ENCODE data around the gene RAB11FIP2. TPM values are rescaled to one million over a fixed set of nuclear protein-coding genes. Genes with fewer than 3 reads are reported as not detected.

RAB11FIP2 gene
- total RNA-seq, 1 donor = 35.5 TPM

DNA sequence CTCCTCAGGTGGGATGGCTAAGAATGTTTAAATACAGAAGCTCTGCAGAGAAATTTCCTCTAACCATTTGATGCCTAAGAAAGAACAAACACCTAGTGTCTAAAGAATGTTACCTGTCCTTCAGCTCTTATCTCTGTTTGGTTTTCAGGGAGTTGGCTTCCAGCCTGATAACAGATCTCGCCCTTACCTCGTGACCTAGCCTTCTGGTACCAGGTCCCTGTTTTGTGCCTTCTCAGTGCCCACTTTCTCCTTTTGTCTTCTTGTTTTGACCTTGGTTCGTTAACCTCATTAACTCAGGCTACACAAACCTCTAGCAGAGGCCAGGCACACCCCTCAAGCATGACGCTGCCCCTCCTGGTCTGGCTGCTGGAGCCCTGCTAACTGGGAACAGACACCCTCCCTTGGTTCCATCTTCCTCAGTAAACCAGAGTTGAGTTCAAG, 16.1 kb upstream of the RAB11FIP2 start:
- TF ChIP-seq CTCF (IDR thresholded peaks at IDR 0.05; ENCODE audit: insufficient read depth, low read length) = no peak
- no peak for DNase-seq (ENCODE audit: low read depth)
- no peak overlapping the region for H3K4me3 ChIP-seq (ENCODE audit: low read depth, low read length)

- TF ChIP-seq CTCF (IDR thresholded peaks at IDR 0.05; ENCODE audit: insufficient read depth, low read length) = no peak
- DNase-seq (ENCODE audit: low read depth) = no peak
- no peak overlapping the region for H3K4me3 ChIP-seq (ENCODE audit: low read depth, low read length)
Measured at GRCh38 chr10:118058371-118058770, 11.6 kb upstream of the RAB11FIP2 start.

DNA sequence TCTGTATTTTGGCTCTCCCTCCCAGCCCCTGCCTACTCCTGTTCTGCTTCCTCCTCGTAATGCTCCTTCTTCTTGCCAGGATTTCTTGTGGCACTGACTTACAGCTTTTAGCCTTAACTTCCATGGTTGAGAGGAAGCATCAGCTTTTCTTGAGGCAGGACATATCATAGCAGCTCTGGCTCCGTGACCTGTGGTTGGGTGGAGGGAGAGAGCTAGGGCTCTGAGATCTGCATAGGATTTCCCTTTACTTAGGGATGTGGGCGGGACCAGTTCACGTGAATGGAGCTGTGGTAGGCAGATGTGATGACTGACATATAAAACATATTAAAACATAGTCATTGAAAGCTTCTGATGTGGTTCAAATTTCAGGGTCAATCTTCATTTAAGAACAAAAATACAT, 10.6 kb upstream of the RAB11FIP2 start:
- no peak for TF ChIP-seq CTCF (IDR thresholded peaks at IDR 0.05; ENCODE audit: insufficient read depth, low read length)
- H3K4me3 ChIP-seq (ENCODE audit: low read depth, low read length) = no peak overlapping the region
- no peak for DNase-seq (ENCODE audit: low read depth)

- no peak for DNase-seq (ENCODE audit: low read depth)
- no peak overlapping the region for H3K4me3 ChIP-seq (ENCODE audit: low read depth, low read length)
- TF ChIP-seq CTCF (IDR thresholded peaks at IDR 0.05; ENCODE audit: insufficient read depth, low read length) = no peak
Measured at GRCh38 chr10:118054383-118054782, 7.6 kb upstream of the RAB11FIP2 start.

GRCh38 chr10:118052816-118053215, 6.1 kb upstream of the RAB11FIP2 start:
- H3K4me3 ChIP-seq (ENCODE audit: low read depth, low read length) = no peak overlapping the region
- DNase-seq (ENCODE audit: low read depth) = no peak
- no peak for TF ChIP-seq CTCF (IDR thresholded peaks at IDR 0.05; ENCODE audit: insufficient read depth, low read length)

- DNase-seq (ENCODE audit: low read depth) = no peak
- no peak for TF ChIP-seq CTCF (IDR thresholded peaks at IDR 0.05; ENCODE audit: insufficient read depth, low read length)
- no peak overlapping the region for H3K4me3 ChIP-seq (ENCODE audit: low read depth, low read length)
Measured at GRCh38 chr10:118047880-118048279, 1.1 kb upstream of the RAB11FIP2 start.

DNA sequence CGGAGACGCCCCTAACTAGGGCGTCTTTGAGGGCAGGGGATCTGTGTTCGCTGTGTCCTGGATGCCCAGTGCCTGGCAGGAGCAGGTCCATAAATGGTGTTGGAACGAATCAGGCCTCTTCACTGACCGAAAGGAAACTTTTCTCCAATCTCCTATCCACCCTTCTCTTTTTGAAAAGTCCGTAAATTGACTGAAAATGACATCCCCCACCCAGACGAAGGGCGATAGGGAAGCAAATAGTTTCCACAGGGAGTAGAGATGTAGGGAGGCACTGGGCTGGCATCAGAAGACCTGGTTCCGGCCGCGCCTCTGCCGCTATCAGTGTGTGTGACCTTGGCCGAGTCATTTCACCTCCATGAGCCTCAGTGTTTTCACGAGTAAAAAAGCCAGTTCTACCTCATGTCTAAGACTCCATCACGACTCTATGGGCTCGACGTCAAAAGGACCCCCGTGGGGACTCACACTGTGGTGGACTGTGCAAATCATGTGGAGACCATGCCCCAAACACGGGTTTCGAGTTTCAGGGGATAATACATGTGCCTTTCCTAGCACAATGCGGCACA, 497 bp upstream of the RAB11FIP2 start:
- DNase-seq (ENCODE audit: low read depth) = no peak
- H3K4me3 ChIP-seq (ENCODE audit: low read depth, low read length) = peak overlapping the region; percentile 68
- TF ChIP-seq CTCF (IDR thresholded peaks at IDR 0.05; ENCODE audit: insufficient read depth, low read length) = no peak
